GM12878 (cell line): ENCODE measurements around the gene KLF6. TPM values are rescaled to one million over a fixed set of nuclear protein-coding genes. Genes with fewer than 3 reads are reported as not detected.

Experiments
- ATAC-seq: fragments of 200-7000 bp; cut with Tn5 transposase; 3 replicates; pipeline ENCODE4 v1.9.1; 2020; ENCODE audit warnings: mild to moderate bottlenecking, moderate library complexity
- BruUV-seq: library from RNA; stranded (reverse); fragments of 400-500 nt; replicated peaks from 2 replicates; lab custom pipeline; 2021; lab: Mats Ljungman, UMichigan
- CTCF ChIA-PET: fragments of 300-600 bp; sonication (Branson Sonifier 250); formaldehyde crosslinking; extraction: SDS; loops from one replicate; lab custom pipeline; 2021; ENCODE audit warnings: inconsistent platforms; lab: Yijun Ruan, JAX
- POLR2A ChIA-PET: fragments of 350-600 bp; formaldehyde crosslinking; extraction: SDS; loops from one replicate; lab custom pipeline; 2021; ENCODE audit warnings: inconsistent platforms; lab: Charles Lee
- RAD21 ChIA-PET: fragments of 300-600 bp; sonication (Branson Sonifier 250); formaldehyde crosslinking; loops from one replicate; lab custom pipeline; 2023; ENCODE audit warnings: antibody characterized with exemption; ENCODE audit not compliant: unreplicated experiment; lab: Charles Lee
- SMC1A ChIA-PET: fragments of 300-600 bp; sonication (Branson Sonifier 250); formaldehyde crosslinking; loops from one replicate; lab custom pipeline; 2023; ENCODE audit not compliant: unreplicated experiment, uncharacterized antibody; lab: Charles Lee
- DNase-seq: peaks from one replicate; pipeline ENCODE4 v3.0.0-alpha.2; 2011; ENCODE audit warnings: low read depth, low spot score
- FAIRE-seq: peaks from 3 replicates; lab custom pipeline; 2011; peaks lifted over from hg19 to GRCh38; lab: Jason Lieb, UNC
- H2AFZ ChIP-seq: 2 replicates; pipeline ENCODE4 v1.6.0; 2011; ENCODE audit warnings: low read depth, low read length, control low read depth; ENCODE audit not compliant: control insufficient read depth
- H3K27ac ChIP-seq: 2 replicates; pipeline ENCODE4 v1.5.1; 2011; ENCODE audit warnings: control low read depth; ENCODE audit not compliant: control insufficient read depth, insufficient read depth
- H3K27me3 ChIP-seq, 2 experiments: replicated peaks in 1 of 2; 2 replicates each; pipeline versions ENCODE4 v1.6.0 to v1.6.1; 2011; ENCODE audit warnings: low read length in 1 of 2; ENCODE audit not compliant: control insufficient read depth in 2 of 2, insufficient read depth in 2 of 2
- H3K36me3 ChIP-seq, 2 experiments: 2 replicates each; pipeline ENCODE4 v1.5.1; 2011; ENCODE audit warnings: low read length in 1 of 2; ENCODE audit not compliant: control insufficient read depth in 2 of 2, insufficient read depth in 2 of 2
- H3K4me1 ChIP-seq: 2 replicates; pipeline ENCODE4 v1.6.1; 2011; ENCODE audit warnings: mild to moderate bottlenecking, low read length, moderate library complexity, mixed read lengths; ENCODE audit not compliant: control insufficient read depth, insufficient read depth
- H3K4me2 ChIP-seq: 2 replicates; pipeline ENCODE4 v1.6.0; 2011; ENCODE audit warnings: control low read depth; ENCODE audit not compliant: control insufficient read depth, insufficient read depth
- H3K4me3 ChIP-seq: fragments of 200-600 bp; sonication (generic); 2 replicates; pipeline ENCODE4 v1.5.1; 2016
- H3K79me2 ChIP-seq: 2 replicates; pipeline ENCODE4 v1.6.0; 2011; ENCODE audit warnings: low read length; ENCODE audit not compliant: control insufficient read depth, insufficient read depth
- H3K9ac ChIP-seq: 2 replicates; pipeline ENCODE4 v1.8.0; 2011; ENCODE audit warnings: low read length, control low read depth, mixed read lengths; ENCODE audit not compliant: control insufficient read depth, insufficient read depth
- H3K9me3 ChIP-seq: replicated peaks from 3 replicates; pipeline ENCODE4 v1.5.1; 2011; ENCODE audit warnings: mild to moderate bottlenecking, low read length; ENCODE audit not compliant: control insufficient read depth, insufficient read depth
- H4K20me1 ChIP-seq: 2 replicates; pipeline ENCODE4 v1.6.0; 2011; ENCODE audit not compliant: control insufficient read depth, insufficient read depth
- ATF2 ChIP-seq: IDR thresholded peaks from 2 replicates; pipeline ENCODE4 v1.6.1; 2012; ENCODE audit warnings: low read length, inconsistent platforms
- CREB1 ChIP-seq: IDR thresholded peaks from 2 replicates; pipeline ENCODE4 v1.6.1; 2012; ENCODE audit warnings: low read depth, mild to moderate bottlenecking, inconsistent platforms
- CREM ChIP-seq: IDR thresholded peaks from 2 replicates; pipeline ENCODE4 v1.6.1; 2014; ENCODE audit warnings: antibody characterized with exemption, low read depth
- ELK1 ChIP-seq: IDR thresholded peaks from 2 replicates; pipeline ENCODE4 v1.6.1; 2012; ENCODE audit warnings: low read depth, low read length, improper control_type of control experiment
- HDAC2 ChIP-seq: fragments of 200-600 bp; sonication (generic); IDR thresholded peaks from 2 replicates; pipeline ENCODE4 v1.6.1; 2017
- LARP7 ChIP-seq: fragments of 450-650 bp; IDR thresholded peaks from 2 replicates; pipeline ENCODE4 v1.6.1; 2017; ENCODE audit warnings: mild to moderate bottlenecking
- NFYA ChIP-seq: IDR thresholded peaks from 2 replicates; pipeline ENCODE4 v1.6.1; 2011; ENCODE audit warnings: low read depth, mild to moderate bottlenecking, low read length, improper control_type of control experiment, borderline replicate concordance
- NRF1 ChIP-seq: conservative IDR thresholded peaks from 2 replicates; pipeline ENCODE4 v1.6.1; 2011; ENCODE audit warnings: mild to moderate bottlenecking, low read depth, low read length, improper control_type of control experiment
- PRDM15 ChIP-seq: fragments of 450-650 bp; formaldehyde crosslinking; IDR thresholded peaks from 2 replicates; pipeline ENCODE4 v1.4.0; 2020; ENCODE audit warnings: mild to moderate bottlenecking, moderate library complexity
- RBBP5 ChIP-seq: fragments of 200-600 bp; sonication (generic); conservative IDR thresholded peaks from 2 replicates; pipeline ENCODE4 v1.6.1; 2016
- SMARCA5 ChIP-seq: fragments of 450-650 bp; IDR thresholded peaks from 2 replicates; pipeline ENCODE4 v1.6.1; 2017; ENCODE audit warnings: mild to moderate bottlenecking
- SPI1 ChIP-seq: IDR thresholded peaks from 2 replicates; pipeline ENCODE4 v1.6.1; 2011; ENCODE audit warnings: low read depth, mild to moderate bottlenecking, low read length, moderate library complexity, borderline replicate concordance; ENCODE audit not compliant: insufficient read depth
- WGBS: methylation state at CpG from one replicate; pipeline ENCODE4 v1.1.6; 2016; ENCODE audit warnings: low lambda C conversion rate; ENCODE audit not compliant: insufficient replicate concordance, insufficient coverage; ENCODE audit errors: missing lambda C conversion rate; 5-methylcytosine and 5-hydroxymethylcytosine counted together
- in situ Hi-C: fragments of 300-500 bp; cut with MboI; formaldehyde crosslinking; loops from 9 replicates; pipeline ENCODE4 v1.14.3; 2018; ENCODE audit warnings: mixed read lengths
- intact Hi-C: fragments of 100-400 bp; cut with micrococcal nuclease; formaldehyde crosslinking; loops from one replicate; pipeline ENCODE4 v1.14.2; 2022; ENCODE audit not compliant: unreplicated experiment
- polyA plus RNA-seq, 11 experiments: library from polyadenylated mRNA; depleted of rRNA in 4 of 11; unstranded in 6 of 11; stranded (reverse) in 5 of 11; fragments of >200 nt; fragmentation: Nextera tagmentation in 4 of 11; fragmentation: Illumina TruSeq in 1 of 11; extraction: Ambion mirVana in 4 of 11; extraction: Trizol in 1 of 11; gene quantifications; 1 replicate in 1 of 11; 2 replicates in 10 of 11; pipeline versions ENCODE4 v1.2.1 to v1.2.3, GENCODE V29; 2011 to 2016; ENCODE audit warnings: inconsistent platforms in 2 of 11, missing spikeins in 2 of 11, low read depth in 1 of 11
- total RNA-seq, 4 experiments: library from RNA; depleted of rRNA in 3 of 4; stranded (reverse); fragments of >200 nt in 3 of 4; fragmentation: Illumina TruSeq in 1 of 4; extraction: Trizol in 1 of 4; gene quantifications; 2 replicates each; pipeline versions ENCODE4 v1.2.1 to v1.2.3, GENCODE V29; 2013 to 2021
- TF ChIP-seq, protein P1 (sequence below): IDR thresholded peaks from 2 replicates; pipeline ENCODE4 v1.6.1; 2011; ENCODE audit warnings: low read depth, low read length, improper control_type of control experiment, borderline replicate concordance

KLF6 gene
- total and polyA plus RNA-seq, 10 of the 15 experiments (the other 5 are each of a cell fraction or from before 2014, with no cell fraction given), result 7.4 to 54.1 (median 23.5) TPM

DNA sequence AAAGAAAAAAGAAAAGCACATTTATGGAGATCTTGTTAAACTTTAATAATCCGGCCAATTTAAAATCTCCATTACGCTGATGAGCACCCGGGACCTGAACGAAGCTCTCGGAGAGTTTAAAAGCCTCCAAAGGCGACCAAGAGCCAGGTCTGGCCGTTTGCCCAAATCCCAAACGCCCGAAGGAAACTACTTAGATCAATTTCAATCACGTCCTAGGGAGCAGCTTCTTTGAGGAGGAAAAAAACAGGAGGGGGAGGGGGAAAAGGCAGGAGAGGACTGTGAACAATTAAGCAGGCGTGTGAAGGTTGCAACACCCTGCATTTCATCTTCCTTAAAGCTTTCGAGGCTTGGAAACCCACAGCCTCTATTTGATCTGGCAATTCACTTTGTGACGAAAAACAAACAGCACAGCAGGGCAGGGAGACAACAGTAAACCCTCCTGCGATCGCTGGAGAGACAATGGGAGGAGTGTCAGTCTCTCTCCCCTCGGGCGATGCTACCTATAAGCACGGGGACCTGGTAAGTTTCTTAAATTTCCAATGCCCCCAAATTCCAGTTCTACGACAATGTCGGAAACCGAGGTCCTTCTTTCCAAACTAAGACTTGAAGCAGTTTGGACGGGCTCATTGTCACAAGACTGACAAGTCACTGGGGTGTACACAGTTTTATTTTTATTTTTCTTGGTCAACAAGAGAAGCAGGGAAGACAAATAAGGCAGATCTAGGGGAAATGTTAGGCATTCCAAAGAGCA lies 1.2 kb downstream of the KLF6 start:
- ChIA-PET CTCF (interaction anchor here (0.9 to 3.4 kb wide), 13 partner anchors 21 to 110 kb away, joined by 3 to 18 read pairs (median 4); no protein-coding TSS in a partner anchor), SMC1A (interaction anchor here (0.7 to 6.8 kb wide), 27 partner anchors 10 to 151 kb away, joined by 3 to 73 read pairs (median 6); no protein-coding TSS in a partner anchor), POLR2A (interaction anchor here (0.7 to 4.8 kb wide), 18 partner anchors 11 to 171 kb away, joined by 3 to 54 read pairs (median 4); no protein-coding TSS in a partner anchor), RAD21 (interaction anchor here (1.1 to 6.3 kb wide), 16 partner anchors 22 to 160 kb away, joined by 4 to 98 read pairs (median 24); no protein-coding TSS in a partner anchor)
- Histone ChIP-seq H3K9me3 (no peaks in the 10 kb centered on the region; the same call in 2 of the 3 replicates), H4K20me1 (no peaks in the 10 kb centered on the region; the same call in 1 of the 2 replicates), H2AFZ (no peak overlapping the region), H3K79me2 (peaks cover 65% of the 10 kb centered on the region), H3K4me3 (peak overlapping the region; percentile 93), H3K27me3 (no peaks in the 10 kb centered on the region), H3K4me1 (peaks cover 13% of the 10 kb centered on the region), H3K4me2 (peak overlapping the region; percentile 87; the same call in 1 of the 2 replicates), H3K27ac (peak overlapping the region; percentile 98), H3K36me3 (peaks cover 24 to 31% of the 10 kb centered on the region in 2 experiments), H3K9ac (peak overlapping the region; percentile 98)
- intact Hi-C loops (loop anchor here (2.0 to 10.0 kb wide), 7 partner anchors 49 to 871 kb away; no protein-coding TSS in a partner anchor), in situ Hi-C loops (loop anchor here (5.0 kb wide), 1 partner anchor 248 kb away; no protein-coding TSS in a partner anchor)
- DNase-seq (no peak), FAIRE-seq (no peak), ATAC-seq (no peak)
- WGBS, result 1% methylated on average over 22 of the region's 22 CpGs
- BruUV-seq, result TSS peak; percentile 49
- TF ChIP-seq SPI1 (no peak), CREB1 (no peak), ELK1 (no peak), HDAC2 (0 out of 2 replicates have a peak, but pooled peaks have one; percentile 12), CREM (no peak), SMARCA5 (no peak), LARP7 (0 out of 2 replicates have a peak, but pooled peaks have one; percentile 40), PRDM15 (CRISPR knock-in tag) (no peak), NFYA (no peak), NRF1 (no peak), RBBP5 (no peak), ATF2 (no peak)
- TF ChIP-seq, protein P1, sequence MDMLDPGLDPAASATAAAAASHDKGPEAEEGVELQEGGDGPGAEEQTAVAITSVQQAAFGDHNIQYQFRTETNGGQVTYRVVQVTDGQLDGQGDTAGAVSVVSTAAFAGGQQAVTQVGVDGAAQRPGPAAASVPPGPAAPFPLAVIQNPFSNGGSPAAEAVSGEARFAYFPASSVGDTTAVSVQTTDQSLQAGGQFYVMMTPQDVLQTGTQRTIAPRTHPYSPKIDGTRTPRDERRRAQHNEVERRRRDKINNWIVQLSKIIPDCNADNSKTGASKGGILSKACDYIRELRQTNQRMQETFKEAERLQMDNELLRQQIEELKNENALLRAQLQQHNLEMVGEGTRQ, result no peak
